HUES6 (cell line): ENCODE measurements around the gene ACTL6B.

Experiments used
- H3K27ac ChIP-seq: 2 replicates; pipeline ENCODE4 v1.7.0; 2013; ENCODE audit warnings: low read depth, mild to moderate bottlenecking, low read length, inconsistent platforms
- H3K27me3 ChIP-seq: 2 replicates; pipeline ENCODE4 v1.6.1; 2013; ENCODE audit warnings: low read length; ENCODE audit not compliant: control insufficient read depth, insufficient read depth
- H3K36me3 ChIP-seq: 2 replicates; pipeline ENCODE4 v1.6.1; 2013; ENCODE audit warnings: low read length; ENCODE audit not compliant: control insufficient read depth, insufficient read depth
- H3K4me1 ChIP-seq: 2 replicates; pipeline ENCODE4 v1.6.1; 2013; ENCODE audit warnings: low read length; ENCODE audit not compliant: control insufficient read depth, insufficient read depth
- H3K4me3 ChIP-seq: 2 replicates; pipeline ENCODE4 v1.5.1; 2013; ENCODE audit warnings: low read depth, low read length
- H3K9ac ChIP-seq: one replicate; pipeline ENCODE4 v1.6.1; 2013; ENCODE audit warnings: mild to moderate bottlenecking, low read length
- H3K9me3 ChIP-seq: 2 replicates; pipeline ENCODE4 v1.6.1; 2013; ENCODE audit warnings: low read depth, low read length; ENCODE audit not compliant: control insufficient read depth, insufficient read depth

ACTL6B gene

DNA sequence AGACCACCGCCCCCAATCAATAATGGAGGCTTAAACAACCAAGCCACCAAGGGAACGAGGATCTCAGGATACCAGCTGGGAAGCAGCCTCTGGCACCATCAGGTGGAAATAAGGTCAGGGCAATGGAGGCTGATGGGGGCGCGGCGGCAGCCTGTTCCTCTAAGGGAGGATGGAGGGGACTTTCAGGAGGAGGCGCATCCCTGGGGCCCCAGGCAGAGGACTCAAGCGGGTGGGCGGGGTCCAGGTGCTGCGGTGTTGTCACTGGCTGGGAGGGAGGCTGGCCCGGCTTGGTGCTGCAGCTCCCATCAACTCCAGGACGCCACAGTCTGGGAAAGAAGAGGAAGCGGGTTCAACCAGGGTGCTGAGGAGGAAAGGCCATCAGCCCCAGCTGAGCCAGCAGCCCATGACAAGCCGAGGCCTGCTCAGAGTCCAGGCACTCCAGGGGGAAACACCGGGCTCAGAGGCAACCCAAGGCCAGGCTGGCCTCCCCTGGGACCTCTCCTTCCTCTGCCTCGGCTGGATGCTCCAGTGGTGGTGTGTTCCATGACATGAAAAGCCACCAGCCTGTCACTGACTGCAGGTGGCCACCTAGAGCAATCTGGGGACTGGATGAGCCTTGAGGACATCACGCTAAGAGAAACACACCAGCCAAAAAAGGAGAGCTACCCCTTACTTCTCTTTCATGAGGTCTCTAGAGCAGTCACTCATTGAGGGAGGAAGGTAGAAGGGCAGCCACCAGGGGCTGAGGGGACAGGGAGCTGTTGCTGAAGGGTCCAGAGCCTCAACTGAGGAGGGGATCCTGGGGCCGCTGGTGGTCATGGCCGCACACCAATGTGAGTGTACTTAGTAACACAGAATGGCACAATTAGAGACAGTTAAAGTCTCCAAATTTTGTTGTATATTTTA is 33.2 kb upstream of the ACTL6B start:
- Histone ChIP-seq H3K27me3 (no peaks in the 10 kb centered on the region), H3K27ac (no peak overlapping the region), H3K4me3 (no peak overlapping the region), H3K9me3 (no peaks in the 10 kb centered on the region), H3K9ac (no peak overlapping the region), H3K36me3 (peaks cover 58% of the 10 kb centered on the region), H3K4me1 (peaks cover 22% of the 10 kb centered on the region)

DNA sequence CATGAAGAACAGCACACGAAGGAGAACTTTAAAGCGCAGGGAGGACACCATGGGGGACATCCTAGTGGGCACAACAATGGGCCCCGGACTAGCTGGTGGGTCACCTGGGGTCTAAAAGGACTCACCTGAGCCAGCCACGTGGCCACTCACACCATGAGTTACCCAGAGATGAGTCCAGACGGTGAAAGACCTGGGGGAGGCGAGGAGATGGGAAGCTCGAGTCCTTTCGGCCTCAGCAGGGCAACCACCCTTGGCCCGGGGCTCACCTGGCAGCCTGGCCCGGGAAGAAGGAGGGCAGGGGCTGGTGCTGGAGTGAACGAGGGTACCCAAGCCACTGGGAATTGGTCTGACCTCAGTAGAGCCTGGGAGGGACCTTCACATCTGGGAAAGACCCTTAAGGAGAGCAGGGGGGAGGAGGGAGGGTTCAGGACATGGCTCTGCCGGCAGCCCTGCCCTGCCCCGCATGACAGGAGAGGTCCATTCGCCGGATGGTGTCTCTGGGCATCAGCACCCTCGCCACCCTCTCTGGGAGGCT is 32.1 kb upstream of the ACTL6B start:
- peaks cover 22% of the 10 kb centered on the region for H3K4me1 ChIP-seq
- no peak overlapping the region for H3K4me3 ChIP-seq
- H3K9ac ChIP-seq = no peak overlapping the region
- H3K36me3 ChIP-seq = peaks cover 69% of the 10 kb centered on the region
- H3K27ac ChIP-seq = no peak overlapping the region
- no peaks in the 10 kb centered on the region for H3K9me3 ChIP-seq
- no peaks in the 10 kb centered on the region for H3K27me3 ChIP-seq

- no peak overlapping the region for H3K4me3 ChIP-seq
- no peaks in the 10 kb centered on the region for H3K27me3 ChIP-seq
- H3K9me3 ChIP-seq = no peaks in the 10 kb centered on the region
- no peak overlapping the region for H3K27ac ChIP-seq
- H3K9ac ChIP-seq = no peak overlapping the region
- peaks cover 74% of the 10 kb centered on the region for H3K36me3 ChIP-seq
- peaks cover 20% of the 10 kb centered on the region for H3K4me1 ChIP-seq
Observed at GRCh38 chr7:100687751-100688300, 31.6 kb upstream of the ACTL6B start.

DNA sequence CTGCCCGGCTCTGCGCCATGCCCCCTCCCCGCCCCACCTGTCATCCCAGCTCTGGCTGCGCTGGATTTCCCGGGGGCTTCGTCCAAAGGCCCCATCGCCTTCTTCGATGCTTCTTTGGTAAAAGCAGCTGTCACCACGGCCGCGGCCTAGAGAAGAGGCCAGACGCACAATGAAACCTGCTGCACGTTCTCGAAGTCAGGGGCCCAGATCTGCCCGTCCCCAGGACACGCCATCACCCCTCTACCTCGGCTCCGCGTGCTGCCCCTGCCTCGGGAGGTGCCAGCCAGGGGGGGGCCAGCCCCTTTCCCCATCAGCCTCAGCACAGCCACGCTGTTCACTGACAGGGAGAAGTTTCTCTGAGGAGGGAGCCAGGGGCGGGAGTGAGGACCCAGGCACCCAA is 31.0 kb upstream of the ACTL6B start:
- H3K9ac ChIP-seq = no peak overlapping the region
- H3K4me1 ChIP-seq = peaks cover 19% of the 10 kb centered on the region
- no peak overlapping the region for H3K4me3 ChIP-seq
- peaks cover 80% of the 10 kb centered on the region for H3K36me3 ChIP-seq
- H3K27ac ChIP-seq = no peak overlapping the region
- H3K9me3 ChIP-seq = no peaks in the 10 kb centered on the region
- no peaks in the 10 kb centered on the region for H3K27me3 ChIP-seq

DNA sequence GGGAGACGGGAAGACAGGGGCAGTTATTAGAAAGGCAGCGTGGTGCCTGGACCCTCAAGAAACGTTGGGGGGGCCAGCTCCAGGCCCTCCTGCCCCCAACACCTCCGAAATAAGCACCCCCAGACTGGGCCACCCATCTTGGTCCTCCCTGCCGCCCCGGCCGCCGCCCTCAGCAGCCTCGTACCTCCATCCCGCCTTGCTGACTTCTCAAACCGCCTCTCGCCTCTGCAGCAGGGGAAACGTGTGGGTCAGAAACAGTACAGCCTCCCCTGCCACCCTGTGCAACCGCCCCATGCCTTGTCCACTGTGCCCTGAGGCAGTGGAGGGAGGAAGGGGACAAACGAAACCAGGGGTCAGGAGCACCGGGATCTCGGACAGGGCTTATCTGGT is 30.6 kb upstream of the ACTL6B start:
- no peak overlapping the region for H3K27ac ChIP-seq
- no peaks in the 10 kb centered on the region for H3K27me3 ChIP-seq
- H3K9ac ChIP-seq = no peak overlapping the region
- H3K4me3 ChIP-seq = no peak overlapping the region
- no peaks in the 10 kb centered on the region for H3K9me3 ChIP-seq
- peaks cover 19% of the 10 kb centered on the region for H3K4me1 ChIP-seq
- peaks cover 84% of the 10 kb centered on the region for H3K36me3 ChIP-seq

DNA sequence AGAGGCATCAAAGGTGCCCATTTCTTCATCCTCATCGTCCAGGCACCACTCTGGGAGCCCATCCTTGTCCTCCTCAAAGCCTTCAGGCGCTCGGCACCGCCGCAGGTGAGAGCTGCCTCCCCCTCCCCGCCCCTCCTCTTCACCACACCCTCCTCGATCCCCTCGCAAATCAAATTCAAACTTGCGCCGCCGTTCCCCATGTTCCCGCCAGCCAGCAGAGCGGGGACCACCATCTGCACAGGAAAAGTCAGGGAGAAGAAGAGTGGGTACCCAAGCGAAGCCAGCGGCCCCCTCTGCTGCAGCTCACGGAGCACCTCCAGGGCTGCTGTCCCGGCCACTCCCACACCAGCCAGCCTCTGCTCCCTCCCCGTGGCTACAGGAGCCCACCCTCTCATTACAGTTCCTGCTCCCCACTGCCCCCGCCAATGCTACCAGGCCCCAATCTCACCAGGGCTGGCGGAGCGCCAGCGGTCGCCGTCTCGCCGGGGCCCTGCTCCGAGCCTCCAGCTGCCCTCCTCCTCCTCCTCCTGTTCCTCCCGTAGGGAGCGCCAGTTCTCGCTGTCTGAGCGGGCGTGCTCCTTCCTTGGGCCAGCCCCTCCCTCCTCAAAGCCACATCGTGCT is 30.1 kb upstream of the ACTL6B start:
- Histone ChIP-seq H3K4me3 (no peak overlapping the region), H3K9ac (no peak overlapping the region), H3K4me1 (peaks cover 17% of the 10 kb centered on the region; the same call in 1 of the 2 replicates), H3K9me3 (no peaks in the 10 kb centered on the region), H3K27me3 (no peaks in the 10 kb centered on the region), H3K36me3 (peaks cover 89% of the 10 kb centered on the region), H3K27ac (no peak overlapping the region)

DNA sequence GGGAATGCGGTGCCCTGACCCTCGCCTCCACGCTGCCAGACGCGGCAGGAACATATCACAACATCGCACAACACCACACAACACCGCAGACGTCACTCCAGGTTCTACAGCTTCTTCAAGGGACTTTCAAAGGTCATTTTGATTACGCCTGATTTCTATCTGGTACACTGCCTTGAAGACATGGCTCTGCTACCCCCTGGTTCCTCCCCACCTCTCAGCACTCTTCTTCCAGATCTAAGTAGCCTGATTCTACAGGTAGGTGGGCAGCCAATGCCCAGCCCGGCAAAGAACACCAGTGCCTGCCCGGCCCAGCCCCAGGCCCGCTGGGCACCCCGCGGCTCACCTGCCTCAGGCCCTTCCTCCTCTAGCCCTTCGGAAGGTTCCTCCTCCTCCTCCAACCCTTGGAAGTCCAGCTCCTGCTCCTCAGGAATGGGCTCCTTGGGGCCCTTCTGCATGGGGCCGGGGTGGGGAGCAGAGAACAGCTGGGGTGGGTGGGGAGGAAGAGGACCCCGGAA is 29.4 kb upstream of the ACTL6B start:
- H3K27me3 ChIP-seq = no peaks in the 10 kb centered on the region
- no peak overlapping the region for H3K9ac ChIP-seq
- H3K9me3 ChIP-seq = no peaks in the 10 kb centered on the region
- H3K4me1 ChIP-seq = peaks cover 14% of the 10 kb centered on the region; the same call in 1 of the 2 replicates
- no peak overlapping the region for H3K4me3 ChIP-seq
- H3K27ac ChIP-seq = no peak overlapping the region
- H3K36me3 ChIP-seq = peaks cover 90% of the 10 kb centered on the region

- Histone ChIP-seq H3K36me3 (peaks cover 95% of the 10 kb centered on the region), H3K9me3 (no peaks in the 10 kb centered on the region), H3K27me3 (no peaks in the 10 kb centered on the region), H3K9ac (no peak overlapping the region), H3K4me3 (no peak overlapping the region), H3K27ac (no peak overlapping the region), H3K4me1 (peaks cover 19% of the 10 kb centered on the region; the same call in 1 of the 2 replicates)
Observed at GRCh38 chr7:100685049-100685605, 28.9 kb upstream of the ACTL6B start.

DNA sequence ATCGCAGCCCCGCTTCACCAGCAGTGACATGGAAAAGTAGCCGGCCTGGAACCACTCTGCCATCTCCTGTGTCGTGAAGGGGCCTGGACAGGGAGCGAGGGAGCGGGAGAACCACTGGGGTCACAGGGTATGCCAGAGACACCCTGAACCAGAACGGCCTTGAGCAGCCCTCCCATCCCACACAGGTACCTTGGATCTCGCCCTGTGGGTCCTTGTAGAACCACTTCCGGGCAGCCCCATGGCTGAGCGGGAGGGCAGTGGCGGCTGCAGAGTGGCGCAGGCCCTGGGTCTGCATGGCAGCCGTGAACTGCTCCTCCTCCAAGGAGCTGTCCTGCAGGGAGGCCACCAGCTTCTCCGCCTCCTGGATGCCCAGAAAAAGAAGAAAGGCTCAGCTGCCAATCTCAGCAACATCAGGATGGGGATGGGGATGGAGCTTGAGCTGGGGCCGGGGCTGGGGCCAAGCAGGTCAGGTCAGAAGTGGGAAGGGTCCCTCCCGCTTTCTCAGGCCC is 28.3 kb upstream of the ACTL6B start:
- Histone ChIP-seq H3K9ac (no peak overlapping the region), H3K4me3 (no peak overlapping the region), H3K36me3 (peaks cover 96% of the 10 kb centered on the region), H3K27ac (no peak overlapping the region), H3K4me1 (peaks cover 19% of the 10 kb centered on the region; the same call in 1 of the 2 replicates), H3K9me3 (no peaks in the 10 kb centered on the region), H3K27me3 (no peaks in the 10 kb centered on the region)

GRCh38 chr7:100683659-100684533 is 27.6 kb upstream of the ACTL6B start:
- no peak overlapping the region for H3K9ac ChIP-seq
- H3K27me3 ChIP-seq = no peaks in the 10 kb centered on the region
- H3K9me3 ChIP-seq = no peaks in the 10 kb centered on the region
- peaks cover 19% of the 10 kb centered on the region for H3K4me1 ChIP-seq
- peaks cover 95% of the 10 kb centered on the region for H3K36me3 ChIP-seq
- H3K27ac ChIP-seq = no peak overlapping the region
- H3K4me3 ChIP-seq = no peak overlapping the region
